ENCODE results near the gene TPPP3. TPM values are rescaled to one million over a fixed set of nuclear protein-coding genes. Genes with fewer than 3 reads are reported as not detected.
"Not testable (repeated sequence)": the region's sequence is repeated elsewhere in the genome, so short reads cannot be mapped to it uniquely, and the experiment has no call there.

TPPP3 gene
- total RNA-seq, 1 donor from 2014 or later, result 4.7 TPM

- Mint-ChIP-seq H3K9me3 (no peaks in the 10 kb centered on the region), H3K27ac (ENCODE audit: unreplicated experiment) (no peak overlapping the region), H3K27me3 (ENCODE audit: low read depth) (peaks cover 21% of the 10 kb centered on the region), H3K36me3 (ENCODE audit: low read depth) (no peaks in the 10 kb centered on the region), H3K4me3 (no peak overlapping the region), H3K4me1 (peaks cover 39% of the 10 kb centered on the region)
- TF ChIP-seq CTCF (conservative IDR thresholded peaks at IDR 0.05), result no peak
- DNase-seq (ENCODE audit: low read depth, low spot score), result no peak
These were observed 26.6 kb upstream of the TPPP3 start for GRCh38 chr16:67419931-67420330.

GRCh38 chr16:67419502-67419901 lies 26.2 kb upstream of the TPPP3 start:
- peaks cover 39% of the 10 kb centered on the region for H3K4me1 Mint-ChIP-seq
- peaks cover 16% of the 10 kb centered on the region for H3K27me3 Mint-ChIP-seq (ENCODE audit: low read depth)
- DNase-seq (ENCODE audit: low read depth, low spot score), result no peak
- no peaks in the 10 kb centered on the region for H3K9me3 Mint-ChIP-seq
- TF ChIP-seq CTCF (conservative IDR thresholded peaks at IDR 0.05), result no peak
- no peak overlapping the region for H3K27ac Mint-ChIP-seq (ENCODE audit: unreplicated experiment)
- no peaks in the 10 kb centered on the region for H3K36me3 Mint-ChIP-seq (ENCODE audit: low read depth)
- peak overlapping the region; percentile 27 for H3K4me3 Mint-ChIP-seq

GRCh38 chr16:67417333-67418061 lies 24.2 kb upstream of the TPPP3 start:
- no peak for TF ChIP-seq CTCF (conservative IDR thresholded peaks at IDR 0.05)
- no peak overlapping the region for H3K27ac Mint-ChIP-seq (ENCODE audit: unreplicated experiment)
- peaks cover 3% of the 10 kb centered on the region for H3K27me3 Mint-ChIP-seq (ENCODE audit: low read depth)
- no peak for DNase-seq (ENCODE audit: low read depth, low spot score)
- peaks cover 29% of the 10 kb centered on the region for H3K4me1 Mint-ChIP-seq
- H3K9me3 Mint-ChIP-seq, result no peaks in the 10 kb centered on the region
- no peaks in the 10 kb centered on the region for H3K36me3 Mint-ChIP-seq (ENCODE audit: low read depth)
- H3K4me3 Mint-ChIP-seq, result peak overlapping the region; percentile 69

- H3K4me3 Mint-ChIP-seq, result peak within 1 kb of the TSS; percentile 84
- H3K4me1 Mint-ChIP-seq, result peaks cover 27% of the 10 kb centered on the region
- H3K9me3 Mint-ChIP-seq, result no peaks in the 10 kb centered on the region
- H3K27ac Mint-ChIP-seq (ENCODE audit: unreplicated experiment), result peak within 1 kb of the TSS; percentile 92
- TF ChIP-seq CTCF (conservative IDR thresholded peaks at IDR 0.05), result peak; percentile 63
- DNase-seq (ENCODE audit: low read depth, low spot score), result peak; percentile 72
- peaks cover 2% of the 10 kb centered on the region for H3K27me3 Mint-ChIP-seq (ENCODE audit: low read depth)
- no peaks in the 10 kb centered on the region for H3K36me3 Mint-ChIP-seq (ENCODE audit: low read depth)
These were observed 22.8 kb upstream of the TPPP3 start, which contains the start of gene ZDHHC1 for GRCh38 chr16:67415872-67416793. Gene ZDHHC1, minus strand, starts transcription at chr16:67416477. Its CDS starts 8,702 bp downstream, at chr16:67407775.

GRCh38 chr16:67415421-67415820 lies 22.1 kb upstream of the TPPP3 start:
- not testable (repeated sequence) for H3K9me3 Mint-ChIP-seq; DNase-seq (ENCODE audit: low read depth, low spot score); H3K27me3 Mint-ChIP-seq (ENCODE audit: low read depth); H3K36me3 Mint-ChIP-seq (ENCODE audit: low read depth)
- Mint-ChIP-seq H3K4me1 (peaks cover 27% of the 10 kb centered on the region), H3K27ac (ENCODE audit: unreplicated experiment) (peak overlapping the region; percentile 92), H3K4me3 (peak overlapping the region; percentile 84)
